ENCODE data around the gene CDH4.

CDH4 gene

DNA sequence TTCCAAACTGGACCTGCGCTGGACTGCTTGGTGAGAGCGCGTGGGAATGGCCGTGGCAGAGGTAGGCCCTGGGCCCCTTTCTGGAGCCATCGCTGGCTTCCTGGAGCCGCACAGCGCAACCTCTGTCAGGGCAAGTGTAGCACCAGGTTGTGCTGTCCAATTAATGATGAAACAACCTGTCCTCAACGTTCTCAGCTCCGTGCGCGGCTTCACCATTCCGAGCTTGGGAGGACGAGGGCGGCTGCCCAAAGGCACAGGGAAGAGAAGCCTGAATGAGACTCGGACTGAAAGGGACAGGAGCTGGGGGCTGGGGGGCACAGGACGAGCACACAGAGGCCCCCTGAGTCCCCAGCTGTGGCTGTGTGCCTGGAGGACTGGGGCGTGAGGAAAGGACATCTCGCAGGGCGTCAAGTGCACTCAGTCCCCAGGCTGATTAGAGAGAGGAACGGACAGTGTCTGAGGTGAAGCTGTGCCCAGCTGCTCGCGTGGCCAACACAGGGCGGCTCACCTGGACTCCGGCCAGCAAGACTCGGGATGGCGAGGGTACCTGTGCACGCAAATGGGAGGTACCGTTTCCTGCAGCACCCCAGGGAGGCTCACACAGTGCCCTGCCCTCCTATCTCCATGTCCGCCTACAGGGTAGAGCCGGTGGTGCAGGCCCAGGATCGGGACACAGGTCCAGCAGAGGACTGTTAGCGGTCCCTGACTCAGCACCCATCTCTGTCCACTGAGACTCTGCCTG, 410.3 kb downstream of the CDH4 start:
- no peak for DNase-seq

DNA sequence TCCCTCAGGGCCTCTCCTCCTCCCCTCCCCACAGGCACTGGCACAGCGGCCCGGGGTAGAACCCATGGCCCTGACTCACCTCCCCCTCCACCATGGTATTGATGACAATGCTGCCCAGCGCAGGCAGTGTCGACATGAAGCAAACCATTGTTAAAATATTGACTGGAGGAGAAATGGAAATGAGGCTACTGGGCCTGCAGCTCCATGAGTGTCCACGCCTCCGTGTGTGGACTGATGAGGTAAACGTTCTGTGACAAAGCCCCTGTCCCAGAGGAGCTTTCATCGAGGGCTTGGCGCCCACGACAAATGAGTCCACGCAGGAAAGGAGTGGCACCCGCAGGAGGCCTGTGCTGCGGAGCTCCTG, 410.9 kb downstream of the CDH4 start:
- DNase-seq: no peak

DNA sequence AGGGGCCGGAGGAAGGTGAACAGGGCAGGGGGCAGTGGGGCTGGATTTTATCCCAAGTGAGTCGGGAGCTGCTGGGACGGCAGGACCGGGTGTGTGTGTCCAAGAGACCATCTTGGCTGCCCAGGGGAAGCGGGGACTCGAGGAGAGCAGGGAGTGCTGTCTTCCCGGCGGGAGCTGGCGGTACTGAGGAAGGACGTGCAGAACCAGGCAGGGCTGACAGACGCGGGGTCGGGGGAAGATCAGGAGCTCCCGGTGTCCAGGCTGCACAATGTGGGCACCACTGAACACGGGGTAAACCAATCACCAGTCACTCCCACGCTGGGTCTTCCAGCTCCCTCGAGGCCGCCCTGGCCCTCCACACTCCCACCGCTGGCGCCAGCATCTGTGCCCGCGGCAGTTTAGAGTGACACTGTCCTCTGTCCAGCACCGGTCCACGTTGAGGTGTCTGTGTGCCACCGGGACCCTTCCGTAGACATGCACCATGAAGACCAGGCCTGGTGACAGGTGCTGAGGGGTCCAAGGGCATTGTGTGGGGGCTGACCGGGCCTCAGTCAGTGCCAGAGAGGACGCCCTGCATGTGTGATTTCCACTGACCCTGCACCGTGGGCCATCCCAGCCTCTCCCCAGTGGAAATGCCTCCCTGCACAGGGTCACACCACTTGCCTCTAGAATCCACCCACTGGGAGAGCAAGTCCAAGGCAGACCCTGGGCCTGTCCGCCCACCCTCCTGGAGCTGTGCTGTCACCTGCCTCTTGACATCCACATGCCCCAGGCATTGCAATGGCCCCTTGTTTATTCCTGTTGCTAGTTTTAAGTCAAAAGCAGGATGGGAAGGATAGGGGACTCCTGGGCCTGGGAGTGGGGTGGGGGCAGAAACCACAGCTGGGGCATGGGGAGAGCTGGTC, 411.7 kb downstream of the CDH4 start:
- DNase-seq: no peak

DNA sequence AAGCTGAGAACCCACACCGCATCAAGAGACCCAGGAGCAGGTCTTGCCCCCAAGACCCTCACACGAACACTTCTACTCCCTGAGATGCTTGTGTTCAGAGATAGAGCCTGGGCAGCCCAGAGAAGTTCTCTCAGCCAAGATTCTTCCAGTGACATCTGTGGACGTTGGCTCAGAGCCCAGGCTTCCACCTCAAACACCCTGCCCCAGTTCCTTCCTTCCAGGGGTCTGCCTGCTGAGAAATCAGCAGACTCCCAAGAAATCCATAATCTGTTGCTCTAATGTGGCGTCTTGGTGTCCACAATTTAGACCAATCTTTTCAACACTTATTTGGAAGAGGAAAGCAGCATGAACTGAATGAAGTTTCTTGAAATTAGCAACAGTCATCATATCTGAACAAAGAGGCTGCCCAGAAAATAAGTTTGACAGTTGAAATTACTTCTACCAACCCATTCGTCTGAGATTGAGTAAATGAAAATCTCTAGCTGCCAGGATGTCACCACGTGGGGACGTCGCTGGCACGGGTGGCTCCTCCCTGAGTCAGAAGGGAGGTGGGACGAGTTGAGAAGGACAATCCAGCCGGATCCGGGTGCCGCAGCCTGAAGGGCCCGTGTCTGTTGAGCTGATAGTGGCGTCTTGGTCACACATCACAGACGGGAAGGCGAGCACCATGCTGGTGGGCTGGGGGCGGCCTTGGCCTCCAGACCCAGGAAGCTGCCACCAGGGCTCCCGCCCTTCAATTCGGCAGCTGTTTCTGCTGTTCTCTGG, 412.7 kb downstream of the CDH4 start:
- DNase-seq: no peak

DNA sequence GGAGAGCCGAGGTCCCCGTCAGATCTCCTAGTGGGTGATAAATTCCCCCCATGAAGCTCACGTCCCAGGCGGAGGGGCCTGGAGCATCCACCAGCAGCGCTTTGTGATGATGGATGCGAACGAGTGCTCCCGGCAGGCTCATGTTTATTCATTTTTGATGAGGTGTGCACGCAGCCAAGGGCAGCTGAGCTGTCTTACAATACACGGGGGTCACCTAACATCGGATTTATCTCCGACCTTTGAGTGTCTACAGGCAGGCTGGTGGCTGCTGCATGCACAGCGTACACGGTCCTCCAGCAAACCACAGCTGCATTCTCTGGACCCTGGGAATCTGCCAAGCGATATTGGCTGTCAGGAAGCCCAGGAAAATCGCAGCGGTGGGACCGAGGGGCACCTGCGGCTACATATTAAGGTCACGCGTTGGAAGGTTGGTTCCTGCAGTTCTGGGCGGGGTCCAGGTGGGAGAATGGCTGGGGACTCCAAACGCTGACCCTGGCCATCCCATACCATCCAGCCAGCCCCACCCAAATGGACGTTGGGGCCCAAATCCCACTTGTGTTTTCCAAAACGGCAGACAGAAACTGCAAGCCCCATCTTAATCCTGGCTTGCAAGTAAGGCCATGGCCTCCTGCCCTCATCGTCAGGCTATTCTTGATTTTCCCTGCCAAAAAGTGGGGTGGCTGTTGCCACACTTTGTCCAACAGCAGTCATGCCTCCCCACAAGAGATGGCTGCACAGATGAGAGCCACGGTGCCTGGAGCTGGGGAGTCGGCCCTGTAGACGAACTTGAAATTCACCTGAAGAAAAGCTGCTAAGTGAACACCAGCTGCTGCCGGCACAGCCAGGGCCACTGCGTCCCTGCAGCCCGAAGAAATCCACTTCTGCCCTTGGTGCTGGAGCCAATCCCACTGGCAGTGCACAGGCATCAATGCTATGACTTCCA, 413.7 kb downstream of the CDH4 start:
- DNase-seq: no peak

DNA sequence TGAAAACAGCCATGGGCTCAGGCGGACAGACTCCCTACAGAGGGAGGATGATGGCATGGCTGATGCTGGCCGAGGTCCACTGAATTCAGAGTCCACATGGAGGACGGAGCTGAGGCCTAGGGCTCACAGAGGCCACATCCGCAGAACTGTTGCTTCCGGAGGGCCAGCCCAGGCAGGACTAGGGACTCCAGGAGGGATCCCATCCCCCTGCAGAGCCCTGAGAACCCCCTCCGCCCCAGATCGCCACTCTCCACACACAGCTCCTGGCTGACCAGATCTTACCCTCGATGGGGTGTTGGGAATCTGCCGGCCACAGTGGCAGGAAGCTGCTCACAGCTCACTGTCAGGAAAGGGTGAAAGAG, 414.4 kb downstream of the CDH4 start:
- DNase-seq: no peak

DNA sequence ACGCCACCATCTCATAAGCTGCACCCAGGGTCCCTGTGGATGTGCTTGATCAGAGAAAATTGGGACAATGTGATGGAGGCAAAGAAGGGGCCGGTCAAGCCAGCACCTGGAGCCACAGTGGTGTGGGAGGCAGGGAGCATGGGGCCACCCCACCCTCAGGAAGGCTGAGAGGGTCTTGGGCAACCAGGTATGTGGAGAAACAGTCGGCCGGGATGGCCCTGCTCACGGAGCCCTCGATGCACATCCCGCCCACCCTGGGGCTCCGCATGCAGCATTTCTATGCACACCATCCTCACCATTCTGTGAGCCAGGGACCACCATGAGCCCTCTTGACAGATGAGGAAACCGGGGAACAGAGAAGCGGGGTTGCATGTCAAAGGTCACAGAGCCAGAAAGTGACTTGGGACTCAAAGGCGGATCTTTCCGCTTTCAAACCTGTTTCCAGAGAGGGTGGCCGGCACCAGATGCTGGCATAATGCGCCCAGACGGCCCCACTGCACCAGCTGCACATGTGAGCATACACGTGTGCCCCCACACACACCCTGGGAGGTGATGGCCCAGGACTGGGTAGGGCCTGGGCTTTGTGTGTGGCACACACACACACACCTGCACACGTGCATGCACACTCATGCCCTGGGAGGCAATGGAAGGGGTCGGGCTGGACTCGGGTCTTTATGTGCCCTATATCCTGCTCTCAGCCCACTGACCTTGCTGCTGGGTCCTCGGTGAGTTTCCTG, 415.2 kb downstream of the CDH4 start:
- DNase-seq: no peak

DNA sequence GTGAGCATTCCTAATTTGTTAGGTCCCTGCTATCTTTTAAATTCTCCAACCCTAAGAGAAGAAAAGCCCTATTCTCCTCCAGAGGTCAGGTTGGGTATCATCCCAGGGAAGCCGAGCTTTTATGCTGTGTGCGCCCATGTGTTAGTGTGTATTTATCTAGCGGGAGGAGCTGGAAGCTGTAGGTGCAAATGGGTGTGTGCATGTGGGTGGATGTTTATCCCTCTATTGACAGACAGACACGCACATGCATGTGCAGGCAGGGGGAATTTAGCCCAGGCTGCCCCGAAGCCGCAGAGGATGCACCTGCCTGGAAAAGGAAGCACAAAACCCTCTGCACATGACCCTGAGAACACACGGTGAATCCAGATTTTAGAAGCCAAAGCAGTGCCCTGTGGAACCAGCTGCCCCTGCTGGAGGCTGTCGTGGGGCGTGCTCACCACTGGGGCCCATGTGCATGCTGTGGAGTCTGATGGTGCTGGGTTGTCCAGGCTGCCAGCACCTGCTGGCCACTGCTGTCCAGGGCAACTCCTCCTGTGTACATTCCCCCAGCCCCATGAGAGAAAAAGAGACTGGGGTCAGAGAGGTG, 416.1 kb downstream of the CDH4 start:
- DNase-seq: no peak

DNA sequence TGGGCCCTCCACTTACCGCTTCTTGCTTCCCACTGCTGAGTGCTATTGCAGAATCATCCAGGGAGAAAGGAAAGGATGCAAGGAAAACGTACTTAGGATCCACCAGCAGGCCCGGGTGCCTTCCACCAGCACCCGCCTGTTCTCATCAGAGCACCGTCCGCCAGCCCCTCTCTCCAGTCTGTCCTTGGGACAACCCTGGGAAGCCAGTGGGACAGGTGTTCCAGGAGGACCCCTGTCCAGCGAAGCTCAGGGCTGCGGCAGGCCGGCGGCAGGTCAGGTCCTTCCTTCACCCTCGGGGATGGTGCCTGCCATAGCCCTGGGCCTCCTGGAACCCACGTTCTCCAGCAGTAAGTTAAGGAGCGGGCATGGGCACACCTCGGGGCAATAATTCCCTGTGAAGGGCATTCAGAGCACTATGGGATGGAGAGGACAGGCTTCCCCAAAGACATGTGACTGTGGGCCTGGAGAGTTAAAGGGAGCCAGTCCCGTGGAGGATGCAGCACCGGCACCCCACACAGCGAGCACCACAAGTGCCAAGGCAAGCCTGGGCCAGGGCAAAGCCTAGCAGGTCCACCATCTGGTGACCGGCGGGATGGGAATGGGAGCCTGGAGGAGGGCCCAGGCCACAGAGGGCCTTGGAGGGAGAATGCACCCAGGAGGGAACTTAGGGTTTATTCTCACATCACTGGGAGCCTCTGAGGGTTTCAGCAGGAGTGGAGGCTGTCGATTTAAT, 416.9 kb downstream of the CDH4 start:
- no peak for DNase-seq

DNA sequence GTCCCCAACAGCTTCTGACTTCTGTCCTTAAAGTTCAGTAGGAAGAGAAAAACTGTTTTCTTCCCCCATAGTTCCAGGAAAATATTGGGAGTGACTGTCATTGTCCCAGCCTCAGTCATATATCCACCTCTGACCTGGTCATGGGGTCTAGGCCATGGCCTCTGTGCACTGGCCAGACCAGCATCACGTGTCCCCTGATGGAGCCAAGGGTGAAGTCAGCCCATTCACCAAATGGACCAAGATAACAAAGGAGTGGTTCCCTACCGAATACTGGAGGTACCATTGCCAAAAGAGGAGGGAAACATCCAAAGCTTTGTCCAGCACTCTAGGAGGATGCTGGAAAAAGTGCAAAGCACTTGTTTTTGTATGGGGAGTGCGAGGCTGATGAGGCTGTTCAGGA, 418.2 kb downstream of the CDH4 start:
- DNase-seq: no peak

DNA sequence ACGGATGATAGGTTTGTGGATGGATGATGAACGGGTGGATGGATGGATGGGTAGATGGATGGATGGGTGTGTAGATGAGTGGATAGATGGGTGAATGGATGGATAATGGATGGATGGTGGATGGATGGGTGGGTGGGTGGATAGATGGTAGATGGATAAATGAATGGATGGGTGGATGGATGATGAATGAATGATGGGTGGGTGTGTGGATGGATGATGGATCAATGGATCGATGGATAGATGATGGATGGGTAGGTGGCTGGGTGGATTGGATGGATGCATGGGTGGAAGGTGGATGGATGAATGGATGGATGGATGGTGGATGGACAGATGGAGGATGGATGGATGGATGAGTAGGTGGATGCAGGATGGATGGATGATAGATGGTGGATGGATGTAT, 419.5 kb downstream of the CDH4 start:
- no peak for DNase-seq

DNA sequence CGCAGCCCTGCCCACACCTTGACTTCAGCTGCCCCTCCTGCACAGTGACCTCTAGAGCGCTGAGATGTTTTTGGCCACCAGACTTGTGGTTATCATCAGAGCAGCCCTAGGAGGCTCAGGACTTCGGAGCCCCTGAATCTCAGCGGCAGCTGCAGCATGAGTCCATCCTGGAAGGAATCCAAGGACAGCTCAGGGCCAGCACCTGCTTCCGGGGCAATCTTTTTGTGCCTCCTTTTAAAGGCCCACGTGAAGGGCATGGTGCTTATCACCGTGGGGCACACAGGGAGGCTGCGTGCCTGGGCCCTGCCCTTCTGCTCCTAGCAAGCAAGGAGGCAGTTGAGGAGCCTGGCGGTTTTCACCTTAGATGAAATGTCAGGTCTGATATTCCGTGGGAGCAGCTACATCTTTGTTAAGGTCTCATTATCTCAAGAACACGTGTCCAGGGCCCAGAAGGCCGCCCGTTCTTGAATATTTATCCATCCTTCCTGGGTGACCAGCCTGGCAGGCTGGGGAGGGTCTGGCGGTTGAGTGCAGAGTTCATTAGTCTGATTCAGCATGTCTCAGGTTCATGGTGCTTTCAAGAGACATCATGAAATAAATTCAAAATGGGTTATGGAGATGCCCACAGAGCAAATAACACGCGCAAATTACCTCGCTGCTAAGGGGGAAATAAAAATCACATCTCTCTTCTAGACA, 421.2 kb downstream of the CDH4 start:
- no peak for DNase-seq

DNA sequence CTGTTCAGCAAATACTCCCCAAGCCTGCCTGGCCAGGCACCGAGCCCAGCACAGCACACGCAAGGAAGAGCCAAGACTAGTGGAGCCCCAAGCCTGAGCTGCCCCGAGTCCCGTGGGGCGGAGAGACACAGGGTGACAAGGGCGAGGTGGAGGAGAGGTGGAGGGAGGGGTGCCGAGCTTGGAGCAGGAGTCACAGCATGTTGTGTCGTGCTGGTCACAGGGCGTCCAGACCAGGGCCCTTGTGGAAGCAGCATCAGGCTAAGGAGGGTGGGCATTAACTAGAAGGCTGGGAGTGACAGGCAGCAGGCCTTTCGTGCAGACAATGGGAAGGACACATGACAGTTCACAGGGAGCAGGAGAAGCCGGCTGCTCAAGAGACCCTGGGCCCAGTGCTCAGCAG, 422.1 kb downstream of the CDH4 start:
- no peak for DNase-seq

DNA sequence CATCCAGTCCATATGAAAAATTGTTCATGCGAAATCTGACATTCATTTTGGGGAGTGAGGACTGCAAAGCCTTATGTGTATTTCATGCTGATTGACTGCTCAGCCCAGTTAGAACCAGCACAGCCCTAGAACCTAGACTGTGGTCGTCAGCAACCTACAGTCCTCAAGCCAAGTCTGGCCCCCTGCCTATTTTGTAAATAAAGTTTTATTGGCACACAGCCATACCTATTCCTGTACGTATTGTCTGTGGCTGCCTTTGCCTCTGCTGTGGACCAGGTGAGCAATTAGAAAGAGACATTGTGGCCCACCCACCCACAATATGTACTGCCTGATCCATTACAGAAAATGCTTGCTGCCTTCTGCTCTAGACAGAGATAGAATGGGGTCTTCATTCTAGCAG, 422.6 kb downstream of the CDH4 start:
- DNase-seq: no peak

DNA sequence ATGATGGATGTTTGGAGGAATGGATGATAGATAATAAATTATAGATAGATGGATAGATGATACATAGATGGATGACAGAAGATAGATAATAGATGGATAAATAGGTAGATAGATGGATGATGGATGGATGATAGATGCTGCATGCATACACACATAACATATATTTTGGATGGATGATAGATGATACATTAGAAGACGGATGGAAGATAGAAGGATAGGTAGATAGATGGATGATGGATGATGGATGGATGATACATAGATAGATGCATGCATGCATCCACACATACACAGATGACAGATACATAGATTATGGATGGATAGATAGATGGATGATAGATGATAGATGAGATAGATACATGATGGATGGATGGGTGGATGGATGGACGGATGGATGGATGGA, 425.9 kb downstream of the CDH4 start:
- no peak for DNase-seq

DNA sequence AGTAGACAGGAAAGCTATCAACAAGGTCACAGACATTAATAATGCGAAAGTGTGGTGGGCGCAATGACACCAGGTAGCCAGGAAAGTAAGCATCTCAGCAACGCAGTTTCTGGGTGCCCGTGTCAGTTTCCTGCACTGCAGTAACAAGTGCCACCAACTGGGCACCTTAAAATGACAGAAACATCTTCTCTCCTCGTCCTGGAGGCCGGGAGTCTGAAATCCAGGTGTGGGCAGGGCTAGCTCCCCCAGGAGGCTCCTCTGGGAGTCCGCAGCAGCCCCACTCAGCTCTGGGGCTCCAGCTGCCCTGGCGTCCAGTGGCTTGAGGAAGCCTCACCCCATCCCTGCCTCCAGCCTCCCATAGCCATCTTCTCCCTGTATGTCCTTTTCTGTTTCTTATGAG, 426.4 kb downstream of the CDH4 start:
- no peak for DNase-seq

DNA sequence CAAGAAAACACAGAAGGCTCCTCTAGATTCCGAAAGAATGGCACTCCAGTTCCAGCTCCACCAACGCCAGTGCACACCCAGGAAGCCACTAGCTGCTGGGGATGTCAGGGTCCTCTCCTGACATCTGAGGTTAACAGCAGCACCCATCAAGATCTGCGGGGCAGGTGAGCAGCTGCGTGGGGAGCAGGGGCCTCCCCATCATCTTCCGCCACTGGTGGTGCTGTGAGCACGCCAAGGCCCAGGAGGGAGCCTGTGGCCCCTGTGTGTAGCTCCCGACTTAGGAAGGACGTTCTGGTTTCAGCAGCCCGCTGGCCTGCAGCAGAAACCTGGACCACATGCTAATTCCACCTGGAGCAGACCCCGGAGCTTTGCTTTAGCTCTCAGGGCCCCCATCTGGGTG, 427.4 kb downstream of the CDH4 start:
- DNase-seq: no peak

DNA sequence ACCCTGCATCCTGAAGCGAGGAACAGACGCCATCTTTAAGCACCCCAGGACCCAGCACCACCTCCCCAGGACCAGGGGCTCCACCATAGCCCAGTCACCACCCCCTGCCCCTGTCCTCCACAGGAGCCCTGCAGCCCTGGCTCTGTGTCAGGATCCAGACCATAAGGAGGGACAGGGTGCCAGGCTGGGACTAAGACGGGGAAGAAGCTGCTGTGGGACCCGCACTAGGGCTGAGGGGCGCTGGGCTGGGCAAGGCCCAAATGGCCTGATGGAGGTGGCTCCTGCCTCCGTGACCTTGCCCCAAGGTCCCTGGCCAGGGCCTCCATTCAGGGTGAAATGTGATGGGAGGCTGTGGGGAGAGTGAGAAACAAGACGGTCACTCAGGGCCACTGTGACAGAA, 428.0 kb downstream of the CDH4 start:
- no peak for DNase-seq

DNA sequence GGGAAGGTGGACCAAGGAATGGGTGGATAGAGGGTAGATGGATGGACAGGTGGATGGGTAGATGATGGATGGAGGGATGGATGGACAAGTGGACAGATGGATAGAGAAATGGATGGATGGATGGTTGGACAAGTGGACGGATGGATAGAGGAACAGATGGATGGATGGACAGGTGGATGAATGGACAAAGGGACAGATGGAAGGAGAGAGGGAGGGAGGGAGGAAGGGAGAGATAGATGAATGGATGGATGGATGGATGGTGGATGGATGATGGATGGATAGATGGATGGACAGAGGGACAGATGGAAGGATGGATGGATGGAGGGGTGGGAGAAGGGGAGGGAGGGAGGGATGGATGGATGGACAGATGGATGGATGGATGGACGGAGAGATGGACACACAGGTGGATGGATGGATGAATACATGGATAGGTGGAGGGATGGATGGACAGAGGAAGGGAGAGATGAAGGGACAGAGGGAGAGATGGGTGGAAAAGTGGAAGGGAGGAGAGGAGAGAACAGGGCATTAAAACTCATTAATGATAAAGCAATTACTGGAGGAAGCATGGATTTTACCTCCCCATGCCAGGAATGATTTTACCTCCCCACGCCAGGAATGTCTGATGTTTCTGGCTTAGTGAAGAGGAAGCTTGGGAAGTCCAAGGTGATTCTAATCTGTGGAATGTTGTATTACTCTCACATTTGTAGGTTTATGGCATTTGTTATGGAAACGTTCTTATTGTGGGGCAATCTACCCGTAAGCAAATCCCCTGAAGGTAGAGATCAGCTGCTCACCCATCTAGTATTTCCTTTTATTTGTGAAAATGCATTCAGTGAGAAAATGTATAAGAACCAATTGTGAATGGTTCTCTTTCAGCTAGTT, 430.3 kb downstream of the CDH4 start:
- no peak for DNase-seq
